LNCAP (cell line): ENCODE results near the gene NDUFS5.

Experiments used
- CTCF ChIP-seq: fragments of 450-650 bp; IDR thresholded peaks from 2 replicates; pipeline ENCODE4 v1.5.1; 2017; ENCODE audit warnings: mild to moderate bottlenecking

NDUFS5 gene

GRCh38 chr1:39026051-39026865 is at the start of gene NDUFS5:
TSS of gene NDUFS5 (plus strand) at chr1:39026350. CDS start at chr1:39028725, 2,375 bp downstream.
- no peak for TF ChIP-seq CTCF

GRCh38 chr1:38989979-38990378 is 36.2 kb upstream of the NDUFS5 start:
- no peak for TF ChIP-seq CTCF

GRCh38 chr1:38990386-38990737 is 35.8 kb upstream of the NDUFS5 start:
- no peak for TF ChIP-seq CTCF

GRCh38 chr1:38990738-38991637 is 35.2 kb upstream of the NDUFS5 start, which contains the start of gene AKIRIN1:
TSS of gene AKIRIN1 (plus strand) at chr1:38991276. CDS start at chr1:38991381, 105 bp downstream.
- no peak for TF ChIP-seq CTCF

- TF ChIP-seq CTCF: no peak
Measured at GRCh38 chr1:38991638-38992411, 34.3 kb upstream of the NDUFS5 start.

- no peak for TF ChIP-seq CTCF
Measured at GRCh38 chr1:38992412-38993111, 33.6 kb upstream of the NDUFS5 start.

- TF ChIP-seq CTCF: no peak
Measured at GRCh38 chr1:38994196-38994595, 32.0 kb upstream of the NDUFS5 start.
